ENCODE measurements around the gene KRT15. TPM values are rescaled to one million over a fixed set of nuclear protein-coding genes. Genes with fewer than 3 reads are reported as not detected.
A peak's percentile ranks its signal among the peaks of the same experiment; 100 is the strongest.

Gene KRT15
- polyA plus RNA-seq, 1 of the 3 experiments (the other 2 are of a cell fraction), result 16.9 TPM

DNA sequence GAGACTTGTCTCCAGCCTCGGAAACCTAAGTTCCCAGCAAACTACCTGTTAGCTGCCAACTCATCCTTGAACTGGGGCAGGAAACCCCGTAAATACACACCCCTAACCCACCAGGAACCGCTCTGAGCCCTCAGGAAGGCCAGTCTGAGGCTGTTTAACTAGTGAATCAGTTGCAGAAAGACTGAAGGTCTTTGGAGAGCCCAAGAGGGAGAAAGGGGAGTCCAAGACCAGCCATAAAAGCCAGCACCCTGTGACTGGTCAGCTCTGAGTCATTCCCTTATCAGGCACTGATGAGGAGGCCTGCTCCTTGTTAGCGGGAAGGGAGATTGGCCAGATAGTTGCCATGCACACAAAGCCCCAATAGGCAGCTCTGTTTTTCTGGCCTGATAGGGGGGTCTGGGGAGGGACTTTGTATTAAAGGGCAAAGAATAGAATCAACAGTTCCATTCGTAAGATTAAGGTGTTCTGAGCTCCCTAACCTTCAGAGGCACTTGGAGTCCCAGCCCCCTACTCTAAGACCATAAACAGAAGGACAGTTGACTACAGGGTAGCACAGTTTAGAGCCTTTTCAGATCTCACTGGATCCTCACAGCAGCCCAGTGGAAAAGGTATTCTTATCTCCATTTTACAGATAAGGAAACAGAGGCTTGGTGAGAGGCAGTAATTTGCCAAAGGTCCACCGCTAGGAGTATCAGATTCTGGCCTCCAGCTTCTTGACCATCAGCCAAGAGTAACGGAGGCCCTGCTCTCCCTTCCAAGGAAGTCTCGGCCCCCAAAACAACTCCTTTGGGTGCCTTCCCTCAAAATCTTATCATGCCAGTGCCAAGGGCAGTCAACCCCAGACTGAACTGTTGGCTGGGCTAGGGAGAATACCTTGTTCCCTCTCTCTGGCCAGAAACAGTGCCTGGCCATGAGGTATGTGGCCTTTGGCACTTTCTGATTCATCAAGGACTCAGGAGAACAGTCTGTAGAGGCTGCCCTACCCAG is 11.7 kb upstream of the KRT15 start (continued):
- TF ChIP-seq RXRA (IDR thresholded peaks at IDR 0.05; ENCODE audit: borderline replicate concordance, low read depth), result peak; percentile 78; the same call in 1 of the 2 replicates
- TF ChIP-seq SMC3 (IDR thresholded peaks at IDR 0.05; ENCODE audit: low read depth, low read length), result no peak; the same call in 1 of the 2 replicates
- TF ChIP-seq ZBTB33 (IDR thresholded peaks at IDR 0.05; ENCODE audit: borderline replicate concordance, low read depth), result 0 out of 2 replicates have a peak, but pooled peaks have one; percentile 64
- no peak for TF ChIP-seq NRF1 (IDR thresholded peaks at IDR 0.05; ENCODE audit: low read depth, low read length)
- TF ChIP-seq TCF12 (IDR thresholded peaks at IDR 0.05), result peak; percentile 99
- TF ChIP-seq EP300 (IDR thresholded peaks at IDR 0.05; ENCODE audit: borderline replicate concordance in 1 of 2, low read depth in 1 of 2, low read length in 1 of 2), result peak; percentile 95 to 97
- TF ChIP-seq CTCF (IDR thresholded peaks at IDR 0.05), result no peak
- peak; percentile 100 for TF ChIP-seq GATA2 (CRISPR knock-in tag; IDR thresholded peaks at IDR 0.05)
- 0 out of 2 replicates have a peak, but pooled peaks have one; percentile 24 for TF ChIP-seq GABPA (IDR thresholded peaks at IDR 0.05; ENCODE audit: low read depth)

- H3K9me3 ChIP-seq, result no peaks in the 10 kb centered on the region
- no peaks in the 10 kb centered on the region for H3K79me2 ChIP-seq (ENCODE audit: insufficient read depth)
- H3K36me3 ChIP-seq (replicated peaks in 1 of 2; ENCODE audit: control insufficient read depth in 1 of 2, insufficient read depth in 2 of 2, low read length in 1 of 2), result no peaks in the 10 kb centered on the region
- H3F3A ChIP-seq (replicated peaks; ENCODE audit: insufficient read depth), result peaks cover 17% of the 10 kb centered on the region
- no peak for TF ChIP-seq FOXM1 (IDR thresholded peaks at IDR 0.05; ENCODE audit: low read depth)
- TF ChIP-seq MXI1 (IDR thresholded peaks at IDR 0.05; ENCODE audit: low read depth, low read length), result no peak
- no peak for TF ChIP-seq USF2 (IDR thresholded peaks at IDR 0.05; ENCODE audit: borderline replicate concordance, low read depth, low read length)
- no peak for TF ChIP-seq NFIC (IDR thresholded peaks at IDR 0.05; ENCODE audit: borderline replicate concordance)
- H3K9me2 ChIP-seq, result no peaks in the 10 kb centered on the region
- peak overlapping the region; percentile 64 for H3K4me2 ChIP-seq
- H3K27ac ChIP-seq (ENCODE audit: low read depth in 2 of 2, low read length in 1 of 2), result peak overlapping the region; percentile 94 to 99
- 55% methylated on average over 3 of the region's 5 CpGs for WGBS (ENCODE audit: low lambda C conversion rate)
- H4K20me1 ChIP-seq (ENCODE audit: insufficient read depth), result no peaks in the 10 kb centered on the region
- H3K4me1 ChIP-seq (ENCODE audit: control insufficient read depth in 1 of 2, insufficient read depth in 2 of 2, low read depth in 1 of 2, low read length in 1 of 2), result peaks cover 25 to 43% of the 10 kb centered on the region in 2 experiments
- H3K27me3 ChIP-seq (ENCODE audit: insufficient read depth), result no peaks in the 10 kb centered on the region
- CTCF ChIA-PET, result interaction anchor here (1.0 to 10.6 kb wide), 10 partner anchors 8 to 159 kb away, joined by 3 to 144 read pairs (median 8); partner anchors contain the start of gene EIF1
- peak overlapping the region; percentile 52 for H3K9ac ChIP-seq
- POLR2A ChIA-PET, result interaction anchor here (1.2 to 2.8 kb wide), 7 partner anchors 9 to 160 kb away, joined by 4 to 30 read pairs (median 6); partner anchors contain the start of gene KRT15
- peak; percentile 53 for DNase-seq
- H3K4me3 ChIP-seq (ENCODE audit: low read depth in 2 of 2, low read length in 1 of 2), result no peak overlapping the region
- H2AFZ ChIP-seq (ENCODE audit: low read depth), result peak overlapping the region; percentile 53; the same call in 1 of the 2 replicates
Measured at GRCh38 chr17:41529491-41529915, 10.8 kb upstream of the KRT15 start.

All from SK-N-SH (cell line).